PFSK-1 (cell line): ENCODE results near the gene TANC2.

Source experiments
- POLR2AphosphoS5 ChIP-seq: IDR thresholded peaks from 2 replicates; pipeline ENCODE4 v1.6.1; 2012; ENCODE audit warnings: low read depth, mild to moderate bottlenecking, control low read depth, low read length, moderate library complexity
- SIN3A ChIP-seq: IDR thresholded peaks from 2 replicates; pipeline ENCODE4 v1.6.1; 2012; ENCODE audit warnings: mild to moderate bottlenecking, low read length, moderate library complexity, borderline replicate concordance; ENCODE audit not compliant: insufficient read depth
- TAF1 ChIP-seq: IDR thresholded peaks from 2 replicates; pipeline ENCODE4 v1.6.1; 2012; ENCODE audit warnings: low read length, control low read depth, borderline replicate concordance; ENCODE audit not compliant: insufficient read depth

DNA sequence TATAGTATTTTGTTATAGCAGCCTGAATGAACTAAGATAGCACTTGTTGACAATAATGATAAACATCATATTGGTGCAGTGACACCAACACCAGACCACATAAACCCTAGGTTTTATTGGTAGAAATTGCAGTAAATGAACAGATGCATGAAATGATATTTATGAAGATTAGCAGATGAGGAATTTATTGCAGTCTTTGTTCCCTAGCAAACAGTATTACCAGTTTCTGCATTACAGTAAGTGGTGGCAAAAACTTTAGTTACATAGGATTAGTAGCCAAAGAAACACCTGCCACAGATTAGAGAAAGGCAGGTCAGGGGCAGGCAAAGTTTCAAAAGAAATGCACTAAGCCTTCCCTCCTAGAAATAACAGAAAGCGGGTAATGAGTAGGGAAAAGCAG lies 17.7 kb upstream of the TANC2 start:
- TF ChIP-seq TAF1 (no peak), POLR2AphosphoS5 (no peak), SIN3A (no peak)
